B cell (primary cell): ENCODE measurements around the gene LPCAT3.

Experiments used
- EZH2 ChIP-seq: IDR thresholded peaks from 2 replicates; pipeline ENCODE4 v1.6.1; 2012; ENCODE audit warnings: borderline replicate concordance, low read depth, mild to moderate bottlenecking, moderate library complexity, low read length; ENCODE audit not compliant: insufficient read depth, poor library complexity, severe bottlenecking
- TF ChIP-seq, protein P1 (sequence below): fragments of 200-600 bp; IDR thresholded peaks from one replicate; pipeline ENCODE4 v1.8.0; 2022; ENCODE audit warnings: antibody characterized with exemption, mild to moderate bottlenecking

DNA sequence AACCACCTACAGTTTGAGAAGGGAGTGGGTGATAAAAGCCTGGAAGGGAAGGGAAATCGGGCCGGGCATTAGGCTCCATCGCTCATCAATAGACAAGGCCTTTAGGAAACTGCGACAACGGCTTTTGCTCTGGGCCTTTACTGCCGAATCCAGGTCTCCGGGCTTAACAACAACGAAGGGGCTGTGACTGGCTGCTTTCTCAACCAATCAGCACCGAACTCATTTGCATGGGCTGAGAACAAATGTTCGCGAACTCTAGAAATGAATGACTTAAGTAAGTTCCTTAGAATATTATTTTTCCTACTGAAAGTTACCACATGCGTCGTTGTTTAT is 74.9 kb downstream of the LPCAT3 start:
- TF ChIP-seq, protein P1, sequence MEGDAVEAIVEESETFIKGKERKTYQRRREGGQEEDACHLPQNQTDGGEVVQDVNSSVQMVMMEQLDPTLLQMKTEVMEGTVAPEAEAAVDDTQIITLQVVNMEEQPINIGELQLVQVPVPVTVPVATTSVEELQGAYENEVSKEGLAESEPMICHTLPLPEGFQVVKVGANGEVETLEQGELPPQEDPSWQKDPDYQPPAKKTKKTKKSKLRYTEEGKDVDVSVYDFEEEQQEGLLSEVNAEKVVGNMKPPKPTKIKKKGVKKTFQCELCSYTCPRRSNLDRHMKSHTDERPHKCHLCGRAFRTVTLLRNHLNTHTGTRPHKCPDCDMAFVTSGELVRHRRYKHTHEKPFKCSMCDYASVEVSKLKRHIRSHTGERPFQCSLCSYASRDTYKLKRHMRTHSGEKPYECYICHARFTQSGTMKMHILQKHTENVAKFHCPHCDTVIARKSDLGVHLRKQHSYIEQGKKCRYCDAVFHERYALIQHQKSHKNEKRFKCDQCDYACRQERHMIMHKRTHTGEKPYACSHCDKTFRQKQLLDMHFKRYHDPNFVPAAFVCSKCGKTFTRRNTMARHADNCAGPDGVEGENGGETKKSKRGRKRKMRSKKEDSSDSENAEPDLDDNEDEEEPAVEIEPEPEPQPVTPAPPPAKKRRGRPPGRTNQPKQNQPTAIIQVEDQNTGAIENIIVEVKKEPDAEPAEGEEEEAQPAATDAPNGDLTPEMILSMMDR = no peak
- TF ChIP-seq EZH2 = no peak
